HCT116 (cell line): Measurements from ENCODE around the gene SPATA21.
"Not testable (repeated sequence)": the region's sequence is repeated elsewhere in the genome, so short reads cannot be mapped to it uniquely, and the experiment has no call there.

ENCODE experiments used
- CBX3 ChIP-seq: IDR thresholded peaks from 2 replicates; pipeline ENCODE4 v1.6.1; 2012; ENCODE audit warnings: low read depth
- CEBPB ChIP-seq: IDR thresholded peaks from 2 replicates; pipeline ENCODE4 v1.6.1; 2012; ENCODE audit warnings: low read depth
- CTCF ChIP-seq, 3 experiments: fragments of 200-600 bp in 1 of 3; sonication (generic) in 1 of 3; IDR thresholded peaks in 2 of 3; conservative IDR thresholded peaks in 1 of 3; 2 replicates each; pipeline ENCODE4 v1.5.1; 2012 to 2017; ENCODE audit warnings: low read depth in 2 of 3, low read length in 2 of 3, antibody characterized with exemption in 1 of 3, borderline replicate concordance in 1 of 3, control low read depth in 1 of 3, mild to moderate bottlenecking in 1 of 3, mixed read lengths in 1 of 3, mixed run types in 1 of 3, moderate library complexity in 1 of 3; ENCODE audit not compliant: insufficient read depth in 1 of 3
- EZH2 ChIP-seq: fragments of 200-600 bp; sonication (generic); IDR thresholded peaks from 2 replicates; pipeline ENCODE4 v1.6.1; 2017; ENCODE audit warnings: antibody characterized with exemption, mixed run types
- JUND ChIP-seq: IDR thresholded peaks from 2 replicates; pipeline ENCODE4 v1.6.1; 2012
- MAX ChIP-seq: IDR thresholded peaks from 2 replicates; pipeline ENCODE4 v1.6.1; 2012
- POLR2A ChIP-seq: IDR thresholded peaks from 2 replicates; pipeline ENCODE4 v1.7.0; 2011; ENCODE audit warnings: borderline replicate concordance; ENCODE audit not compliant: insufficient read depth, insufficient read length; ENCODE audit errors: extremely low read depth
- POLR2AphosphoS5 ChIP-seq: IDR thresholded peaks from 2 replicates; pipeline ENCODE4 v1.6.1; 2011; ENCODE audit warnings: mild to moderate bottlenecking, low read depth, low read length, moderate library complexity
- REST ChIP-seq: IDR thresholded peaks from 2 replicates; pipeline ENCODE4 v1.6.1; 2012; ENCODE audit warnings: low read depth
- SIN3A ChIP-seq: IDR thresholded peaks from 2 replicates; pipeline ENCODE4 v1.6.1; 2012; ENCODE audit warnings: low read depth
- SP1 ChIP-seq: IDR thresholded peaks from 2 replicates; pipeline ENCODE4 v1.6.1; 2012; ENCODE audit warnings: low read depth
- YY1 ChIP-seq: IDR thresholded peaks from 2 replicates; pipeline ENCODE4 v1.6.1; 2011; ENCODE audit warnings: low read length, low read depth, moderate library complexity, mild to moderate bottlenecking; ENCODE audit not compliant: insufficient replicate concordance; ENCODE audit errors: extremely low read depth
- ZBTB33 ChIP-seq: IDR thresholded peaks from 2 replicates; pipeline ENCODE4 v1.6.1; 2011; ENCODE audit warnings: mild to moderate bottlenecking, low read length, moderate library complexity; ENCODE audit not compliant: insufficient replicate concordance; ENCODE audit errors: extremely low read depth
- ZFX ChIP-seq: fragments of 450-650 bp; IDR thresholded peaks from 2 replicates; pipeline ENCODE4 v1.6.1; 2017

- not testable (repeated sequence) for TF ChIP-seq CTCF (IDR thresholded peaks at IDR 0.05 in 2 of 3, conservative IDR thresholded peaks at IDR 0.05 in 1 of 3; ENCODE audit: borderline replicate concordance in 1 of 3, insufficient read depth in 1 of 3, low read depth in 2 of 3, low read length in 2 of 3); CBX3; ZBTB33; POLR2AphosphoS5; POLR2A; MAX; SP1; EZH2; SIN3A; JUND; REST; CEBPB; YY1; ZFX
These were observed 18.9 kb upstream of the SPATA21 start for GRCh38 chr1:16456151-16456550.
